ENCODE results near the gene STX10. TPM values are rescaled to one million over a fixed set of nuclear protein-coding genes. Genes with fewer than 3 reads are reported as not detected.

Gene STX10
- total RNA-seq, 6 experiments from 2014 or later = 18.2 to 41.5 (median 23.4) TPM

DNA sequence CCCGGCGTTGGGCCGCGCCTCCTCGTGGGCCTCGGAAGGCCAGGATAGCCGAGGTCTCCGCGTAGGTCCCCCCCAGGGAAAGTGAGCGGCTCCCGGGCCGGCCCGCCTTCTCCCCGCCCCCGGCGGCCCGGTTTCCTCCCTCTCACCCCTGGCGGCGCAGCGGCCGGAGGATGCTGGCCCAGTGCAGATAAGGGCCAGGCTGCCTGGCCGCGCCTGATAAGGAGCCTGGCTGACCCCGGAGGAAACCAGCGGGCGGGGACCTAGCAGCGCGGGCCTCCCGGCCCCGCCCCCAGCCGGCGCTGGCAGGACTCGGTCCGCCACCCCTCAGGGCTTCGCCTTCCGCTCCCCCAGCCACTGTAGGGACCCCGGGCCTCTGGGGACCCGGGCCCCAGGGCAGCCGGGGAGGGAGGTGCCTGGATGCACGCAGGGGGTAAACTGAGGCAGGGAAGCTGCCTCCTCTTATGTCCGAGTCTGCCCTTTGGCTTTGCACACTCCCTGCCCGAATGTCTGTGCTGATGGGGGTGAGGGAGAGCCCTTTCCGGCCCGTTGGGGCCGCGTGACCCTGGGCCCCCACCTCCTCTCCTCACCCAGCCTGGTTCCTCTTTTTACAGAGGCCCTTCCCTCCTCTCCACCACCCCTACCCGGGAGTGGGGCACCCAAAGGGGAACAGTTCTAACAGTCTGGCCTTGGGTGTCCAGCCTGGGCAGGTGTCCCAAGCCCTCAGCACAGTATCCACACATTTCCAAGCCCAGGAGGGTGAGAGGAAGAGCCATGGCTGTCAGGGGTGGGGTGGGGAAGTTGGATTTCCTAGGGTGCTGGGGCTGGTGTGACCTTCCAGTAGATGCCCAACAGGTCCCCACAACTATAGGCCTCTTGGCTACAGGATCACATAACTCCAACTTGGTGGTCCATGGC, 47.3 kb downstream of the STX10 start, which contains the start of gene LYL1:
TSS of gene LYL1 (minus strand) at position 193 of the 915 bp plus-strand sequence. CDS start 1,687 bp downstream, outside the sequence.
- DNase-seq (peak; percentile 84 to 91 (median 89)), ATAC-seq (peak; percentile 65 to 79 (median 74))
- peak within 1 kb of the TSS; percentile 31 to 53 (median 40) for H3K4me3 ChIP-seq
- H3K4me1 ChIP-seq = peaks cover 0 to 18% (median 6%) of the 10 kb centered on the region in 4 donors
- intact Hi-C loops (cut with DNase I) = loop anchor here in 1 of 2 donors (10.0 kb wide), 1 partner anchor 162 kb away; no protein-coding TSS in a partner anchor
- peak within 1 kb of the TSS; percentile 47 to 87 (median 76) for H3K27ac ChIP-seq
- H3K27me3 ChIP-seq = no peaks in the 10 kb centered on the region
- no peaks in the 10 kb centered on the region for H3K9me3 ChIP-seq
- peak; percentile 18 for TF ChIP-seq POLR2A (IDR thresholded peaks at IDR 0.05)
- TF ChIP-seq, protein P1, sequence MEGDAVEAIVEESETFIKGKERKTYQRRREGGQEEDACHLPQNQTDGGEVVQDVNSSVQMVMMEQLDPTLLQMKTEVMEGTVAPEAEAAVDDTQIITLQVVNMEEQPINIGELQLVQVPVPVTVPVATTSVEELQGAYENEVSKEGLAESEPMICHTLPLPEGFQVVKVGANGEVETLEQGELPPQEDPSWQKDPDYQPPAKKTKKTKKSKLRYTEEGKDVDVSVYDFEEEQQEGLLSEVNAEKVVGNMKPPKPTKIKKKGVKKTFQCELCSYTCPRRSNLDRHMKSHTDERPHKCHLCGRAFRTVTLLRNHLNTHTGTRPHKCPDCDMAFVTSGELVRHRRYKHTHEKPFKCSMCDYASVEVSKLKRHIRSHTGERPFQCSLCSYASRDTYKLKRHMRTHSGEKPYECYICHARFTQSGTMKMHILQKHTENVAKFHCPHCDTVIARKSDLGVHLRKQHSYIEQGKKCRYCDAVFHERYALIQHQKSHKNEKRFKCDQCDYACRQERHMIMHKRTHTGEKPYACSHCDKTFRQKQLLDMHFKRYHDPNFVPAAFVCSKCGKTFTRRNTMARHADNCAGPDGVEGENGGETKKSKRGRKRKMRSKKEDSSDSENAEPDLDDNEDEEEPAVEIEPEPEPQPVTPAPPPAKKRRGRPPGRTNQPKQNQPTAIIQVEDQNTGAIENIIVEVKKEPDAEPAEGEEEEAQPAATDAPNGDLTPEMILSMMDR (IDR thresholded peaks at IDR 0.05) = no peak
- H3K36me3 ChIP-seq = no peaks in the 10 kb centered on the region
- WGBS (ENCODE audit: insufficient coverage, low coverage, low lambda C conversion rate, missing lambda C conversion rate) = 7% methylated on average over 5 of the region's 47 CpGs

DNA sequence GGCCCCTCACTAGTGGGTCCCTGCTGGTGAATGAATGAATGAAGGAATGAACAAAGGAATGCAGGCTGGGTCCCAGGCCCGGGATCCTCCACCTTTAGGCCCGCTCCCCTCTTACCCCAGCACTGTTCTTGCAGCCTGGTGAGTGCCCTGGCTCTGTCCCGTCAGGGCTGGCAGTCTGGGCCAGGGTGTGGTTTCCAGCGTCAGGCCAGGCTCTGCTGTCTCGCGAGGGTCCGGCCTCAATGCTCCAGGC, 47.8 kb downstream of the STX10 start:
- Histone ChIP-seq H3K4me1 (peaks cover 0 to 18% (median 6%) of the 10 kb centered on the region in 4 donors), H3K27me3 (peaks cover 0 to 2% of the 10 kb centered on the region in 2 donors), H3K4me3 (peak overlapping the region; percentile 31 to 53 (median 40)), H3K27ac (peak overlapping the region; percentile 47 to 87 (median 76)), H3K9me3 (no peaks in the 10 kb centered on the region), H3K36me3 (no peaks in the 10 kb centered on the region)
- DNase-seq = no peak
- WGBS (ENCODE audit: insufficient coverage, low coverage, low lambda C conversion rate, missing lambda C conversion rate) = no CpG with 5 or more reads among the region's 7 CpGs
- ATAC-seq = no peak
- intact Hi-C loops (cut with DNase I) = loop anchor here in 1 of 2 donors (10.0 kb wide), 1 partner anchor 162 kb away; no protein-coding TSS in a partner anchor
- no peak for TF ChIP-seq POLR2A (IDR thresholded peaks at IDR 0.05)
- TF ChIP-seq, protein P1 (IDR thresholded peaks at IDR 0.05) = no peak

DNA sequence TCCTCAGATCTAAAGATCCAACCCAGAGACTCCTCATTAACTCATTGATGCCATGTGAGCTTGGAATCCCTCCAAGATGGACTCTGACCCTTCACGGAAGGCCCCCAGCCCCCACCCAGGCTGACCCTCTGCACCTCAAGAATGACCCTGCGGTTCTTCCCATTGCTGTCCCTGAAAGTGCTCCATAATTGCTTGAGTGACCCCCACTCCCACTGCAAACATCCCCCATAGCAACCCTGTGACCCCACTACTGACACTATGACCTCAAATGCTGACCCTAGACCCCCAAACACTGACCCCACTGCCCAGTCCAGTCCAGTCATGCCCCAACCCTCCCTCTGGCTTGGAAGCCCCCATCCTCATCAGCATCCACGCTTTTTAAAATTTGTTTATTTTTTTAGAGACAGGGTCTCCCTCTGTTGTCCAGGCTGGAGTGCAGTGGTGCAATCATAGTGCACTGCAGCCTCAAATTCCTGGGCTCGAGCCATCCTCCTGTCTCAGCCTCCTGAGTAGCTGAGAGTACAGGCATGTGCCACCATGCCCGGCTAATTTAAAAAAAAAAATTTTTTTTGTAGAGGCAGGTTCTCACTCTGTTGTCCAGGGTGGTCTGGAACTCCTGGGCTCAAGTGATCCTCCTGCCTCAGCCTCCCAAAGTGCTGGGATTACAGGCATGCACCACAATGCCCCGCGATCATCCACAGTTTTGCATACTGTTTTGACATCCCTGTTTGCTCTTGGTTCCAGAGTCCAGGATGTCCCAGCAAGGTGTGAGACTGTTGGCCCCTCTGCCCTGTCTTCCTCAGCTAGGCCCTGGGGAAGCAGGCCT, 48.4 kb downstream of the STX10 start:
- TF ChIP-seq, protein P1 (IDR thresholded peaks at IDR 0.05) = no peak
- TF ChIP-seq POLR2A (IDR thresholded peaks at IDR 0.05) = no peak
- intact Hi-C loops (cut with DNase I) = loop anchor here in 1 of 2 donors (10.0 kb wide), 1 partner anchor 163 kb away; no protein-coding TSS in a partner anchor
- Histone ChIP-seq H3K27me3 (peaks cover 0 to 6% of the 10 kb centered on the region in 2 donors), H3K36me3 (no peaks in the 10 kb centered on the region), H3K4me1 (peaks cover 0 to 21% (median 6%) of the 10 kb centered on the region in 4 donors), H3K4me3 (peak overlapping the region; percentile 31 to 53 (median 40)), H3K27ac (peak overlapping the region; percentile 47 to 87 (median 76)), H3K9me3 (no peaks in the 10 kb centered on the region)
- DNase-seq = peak in 1 of 3 donors; percentile 49
- WGBS (ENCODE audit: insufficient coverage, low coverage, low lambda C conversion rate, missing lambda C conversion rate) = 38% methylated on average over 7 of the region's 7 CpGs
- peak in 2 of 4 donors; percentile 2 for ATAC-seq

DNA sequence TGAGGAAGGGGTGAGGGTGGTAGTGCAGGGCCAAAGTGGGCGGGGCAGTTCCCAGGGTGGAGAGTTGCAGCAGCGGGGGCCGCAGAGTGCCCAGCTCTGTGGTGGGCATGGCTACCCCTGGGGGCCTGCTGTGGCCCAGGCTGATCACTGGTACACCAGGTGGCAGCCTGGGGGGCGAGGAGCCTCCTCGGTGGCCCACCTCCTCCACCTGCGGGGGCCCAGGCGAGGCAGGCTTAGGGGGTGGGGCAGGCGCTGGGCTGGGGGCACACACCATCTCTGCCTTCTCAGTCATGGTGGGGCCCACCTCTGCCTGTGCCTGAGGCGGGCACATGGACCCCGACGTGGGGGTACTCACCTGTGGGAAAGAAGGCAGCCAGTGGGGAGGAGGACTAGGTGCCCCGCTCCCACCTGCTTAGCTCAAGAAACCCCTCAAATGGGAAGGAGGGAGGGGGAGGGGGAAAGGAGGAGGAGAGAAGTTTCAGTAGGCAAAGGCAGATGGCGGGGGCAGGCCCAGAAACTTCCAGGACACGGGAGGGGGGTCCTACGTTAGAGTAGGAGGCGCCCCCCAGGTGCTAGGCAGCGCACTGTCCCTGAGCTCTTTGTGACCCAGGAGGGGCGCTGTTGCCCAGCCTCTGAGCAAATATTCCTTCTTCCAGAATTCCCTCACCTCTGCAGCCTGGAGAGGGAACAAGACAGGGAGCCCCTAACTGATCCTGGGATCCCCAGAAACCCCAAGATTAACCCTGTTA, 49.2 kb downstream of the STX10 start:
- Histone ChIP-seq H3K27me3 (peaks cover 0 to 6% of the 10 kb centered on the region in 2 donors), H3K36me3 (no peaks in the 10 kb centered on the region), H3K9me3 (no peaks in the 10 kb centered on the region), H3K4me3 (peak overlapping the region in 1 of 3 donors; percentile 53), H3K4me1 (peaks cover 0 to 29% (median 7%) of the 10 kb centered on the region in 4 donors), H3K27ac (peak overlapping the region in 1 of 3 donors; percentile 10)
- TF ChIP-seq, protein P1 (IDR thresholded peaks at IDR 0.05) = peak in 3 of 4 donors; percentile 28 to 37 (median 33)
- no peak for TF ChIP-seq POLR2A (IDR thresholded peaks at IDR 0.05)
- intact Hi-C loops (cut with DNase I) = loop anchor here in 1 of 2 donors (10.0 kb wide), 1 partner anchor 164 kb away; no protein-coding TSS in a partner anchor
- DNase-seq (no peak), ATAC-seq (no peak)
- 23% methylated on average over 9 of the region's 18 CpGs for WGBS (ENCODE audit: insufficient coverage, low coverage, low lambda C conversion rate, missing lambda C conversion rate)
